Activated CD8-positive, alpha-beta memory T cell treated with anti-CD3 and anti-CD28 coated beads for 1 hour (primary cell): ENCODE data around the gene FBXL13.
"Not testable (repeated sequence)": the region's sequence is repeated elsewhere in the genome, so short reads cannot be mapped to it uniquely, and the experiment has no call there.

Experiments used
- DNase-seq, 2 donors: peaks; one replicate each; pipeline ENCODE4 v3.0.0-alpha.2; 2020; ENCODE audit warnings: low read depth in 1 of 2; ENCODE audit errors: extremely low read depth in 1 of 2

FBXL13 gene

DNA sequence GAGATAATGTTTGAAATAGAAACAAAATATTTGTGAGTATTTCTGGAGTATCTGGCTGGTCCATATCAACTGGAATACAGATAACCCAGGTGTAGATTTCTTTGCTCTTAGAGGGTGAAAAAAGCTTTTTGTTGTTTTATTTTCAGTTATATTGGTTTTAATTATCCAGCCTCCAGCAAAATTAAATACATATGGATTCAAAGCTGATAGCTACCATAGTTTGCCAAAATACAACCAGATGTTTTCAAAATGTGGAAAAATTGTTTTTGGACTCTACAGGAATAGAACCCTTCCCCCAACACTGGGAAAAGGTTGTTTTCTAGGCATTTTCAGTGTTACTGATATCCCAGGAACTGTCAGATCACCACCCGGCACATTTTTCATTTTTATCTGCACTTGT, 131.7 kb downstream of the FBXL13 start:
- no peak for DNase-seq

GRCh38 chr7:102942181-102942866, 132.3 kb downstream of the FBXL13 start:
- no peak for DNase-seq

DNA sequence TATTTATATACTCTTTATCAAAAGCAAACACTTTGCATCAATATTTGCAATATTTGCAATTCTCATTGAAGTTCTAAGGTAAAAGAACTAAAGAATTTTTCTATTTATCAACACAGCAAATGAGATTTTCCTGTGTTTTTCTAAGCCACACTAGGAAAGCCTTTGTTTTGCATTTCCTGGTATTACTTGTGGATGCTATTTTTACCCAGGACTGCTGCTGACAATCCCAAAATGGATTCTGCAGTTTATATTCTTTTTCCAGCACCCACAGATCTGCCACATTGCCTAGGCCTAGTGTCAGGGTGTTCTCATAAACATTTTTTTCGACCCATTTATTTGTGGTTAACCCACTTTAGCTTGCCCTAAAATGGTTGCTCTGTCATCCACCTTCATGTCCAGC, 135.9 kb downstream of the FBXL13 start:
- DNase-seq: no peak

- no peak for DNase-seq
Measured at GRCh38 chr7:102935450-102936115, 139.0 kb downstream of the FBXL13 start.

DNA sequence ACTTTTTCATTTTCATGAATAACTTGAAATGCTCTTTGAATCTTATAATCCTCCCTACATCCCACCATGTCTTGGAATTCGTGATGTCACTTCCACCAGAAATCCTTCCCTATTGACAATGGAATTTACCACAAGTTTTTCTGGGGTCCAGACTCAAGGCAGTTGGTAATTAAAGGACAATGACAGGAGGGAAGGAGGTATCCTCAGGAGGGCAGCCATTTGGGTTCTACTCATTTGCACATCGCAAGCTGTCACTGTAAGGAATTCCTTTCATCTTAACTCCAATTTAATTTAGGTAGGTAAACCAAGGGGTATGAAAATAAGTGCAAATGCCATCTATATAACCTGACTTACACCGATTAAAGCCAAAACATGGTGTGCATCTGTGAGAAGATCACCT, 139.9 kb downstream of the FBXL13 start:
- no peak for DNase-seq

GRCh38 chr7:102934239-102934638, 140.4 kb downstream of the FBXL13 start:
- DNase-seq: no peak

- DNase-seq: no peak
Measured at GRCh38 chr7:102933763-102934162, 140.8 kb downstream of the FBXL13 start.

- DNase-seq: no peak
Measured at GRCh38 chr7:102931757-102932156, 142.8 kb downstream of the FBXL13 start.

DNA sequence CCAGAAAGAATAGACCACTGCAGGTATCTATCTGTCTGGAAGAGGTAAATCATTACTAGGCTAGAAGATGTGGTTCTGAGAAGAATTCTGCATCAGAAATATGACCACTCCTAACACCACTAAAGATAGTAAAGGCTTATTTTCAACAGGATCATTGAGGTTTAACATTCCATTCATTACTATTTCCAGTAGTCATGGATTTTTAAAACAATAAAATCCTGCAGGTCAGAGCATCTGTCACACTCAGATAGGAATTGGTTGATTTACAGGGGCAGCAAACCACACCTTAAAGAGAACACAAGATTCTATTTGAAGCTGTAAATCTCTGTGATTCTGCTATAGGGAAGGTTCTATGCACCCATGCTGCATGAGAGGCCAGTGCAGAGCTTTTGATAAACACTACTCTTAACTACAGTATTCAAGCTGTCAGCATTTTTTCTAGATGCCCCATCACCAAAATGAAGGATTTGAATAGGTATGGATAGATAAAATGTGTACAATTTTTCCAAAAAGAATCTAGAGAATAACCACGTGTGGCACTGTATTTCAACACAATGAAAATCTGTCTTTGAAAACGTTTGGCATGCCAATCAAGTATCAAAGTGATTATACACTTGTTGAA, 147.2 kb downstream of the FBXL13 start:
- no peak for DNase-seq

- no peak for DNase-seq
Measured at GRCh38 chr7:102926783-102927140, 147.8 kb downstream of the FBXL13 start.

DNA sequence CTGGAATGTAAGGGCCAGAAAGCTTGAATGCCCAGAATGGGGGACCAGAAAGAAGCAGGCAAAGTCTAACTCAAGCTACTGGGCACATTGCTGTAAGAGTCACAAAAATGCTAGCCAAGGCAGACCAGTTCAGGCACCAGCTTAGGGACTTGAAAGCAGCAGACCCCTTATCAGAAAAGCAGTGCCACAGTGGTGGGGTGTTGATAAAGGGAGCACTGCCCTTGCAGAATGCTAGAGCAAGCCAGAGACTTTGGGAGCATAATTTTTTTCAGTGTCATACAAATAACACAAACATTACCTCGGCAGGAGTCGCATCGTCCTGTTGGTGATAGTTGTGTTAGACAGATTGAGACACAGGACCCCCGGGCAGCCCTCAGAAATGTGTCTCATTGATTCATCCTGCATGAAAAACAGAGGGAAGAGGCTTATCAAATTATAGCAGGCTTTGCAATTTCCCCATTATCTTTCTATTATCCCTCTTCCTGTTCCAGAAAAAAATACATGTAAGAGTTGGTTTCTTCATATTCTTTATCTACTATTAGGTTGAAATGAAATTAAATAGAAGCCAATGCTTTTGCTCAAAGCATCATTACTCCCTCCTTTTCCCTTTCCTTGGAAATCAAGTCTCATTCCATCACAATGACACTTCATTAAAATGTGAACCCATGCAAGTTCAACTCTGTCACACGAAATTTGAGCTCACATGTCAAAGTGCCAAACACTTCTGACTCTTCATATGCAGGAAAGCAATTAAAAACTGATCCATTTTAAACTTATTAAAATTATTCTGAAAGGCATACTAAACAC, 148.4 kb downstream of the FBXL13 start:
- no peak for DNase-seq

- no peak for DNase-seq
Measured at GRCh38 chr7:102918845-102919244, 155.8 kb downstream of the FBXL13 start.

DNA sequence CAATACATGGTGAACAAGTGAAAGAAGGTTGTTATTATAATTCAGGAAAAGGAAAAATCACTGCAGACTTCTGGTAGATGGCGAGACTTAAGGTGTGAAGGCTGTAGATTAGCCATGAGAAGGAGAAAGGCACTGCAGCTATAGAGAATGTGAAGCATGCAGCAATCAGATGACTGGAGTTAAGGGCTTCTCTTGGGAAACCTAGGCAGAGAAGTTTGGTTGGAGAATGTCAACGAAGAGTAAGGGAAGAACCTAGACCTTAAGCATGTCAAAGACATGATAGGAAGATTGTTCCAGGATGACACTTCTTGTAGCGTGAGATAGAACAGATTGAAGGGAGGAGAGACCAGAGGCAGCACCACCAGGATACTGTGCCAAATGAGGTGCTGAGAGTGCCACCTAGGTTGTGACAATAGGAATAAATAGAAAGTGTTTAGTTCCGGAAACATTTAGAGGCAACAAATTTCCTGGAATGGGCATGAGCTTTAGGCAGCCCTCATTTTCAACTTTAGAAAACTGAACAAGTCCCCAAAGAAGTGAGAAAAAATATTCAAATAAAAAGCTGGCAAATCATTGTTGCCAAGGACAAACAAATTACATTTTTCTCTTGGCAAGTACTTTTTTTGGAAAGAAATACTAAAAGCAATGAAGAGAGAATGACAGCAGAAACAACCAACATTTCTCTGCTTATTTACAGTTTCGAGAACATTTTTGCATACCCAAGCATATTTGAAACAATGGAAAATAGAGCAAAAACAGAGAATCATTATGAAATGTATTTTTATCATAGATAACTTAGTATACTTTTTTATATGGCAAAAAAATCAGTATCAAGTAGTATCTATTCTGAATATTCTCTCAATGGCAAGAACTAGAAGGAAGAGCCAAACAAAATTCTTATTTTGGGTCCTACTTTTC, 156.9 kb downstream of the FBXL13 start:
- no peak for DNase-seq

GRCh38 chr7:102916881-102917280, 157.7 kb downstream of the FBXL13 start:
- no peak for DNase-seq

DNA sequence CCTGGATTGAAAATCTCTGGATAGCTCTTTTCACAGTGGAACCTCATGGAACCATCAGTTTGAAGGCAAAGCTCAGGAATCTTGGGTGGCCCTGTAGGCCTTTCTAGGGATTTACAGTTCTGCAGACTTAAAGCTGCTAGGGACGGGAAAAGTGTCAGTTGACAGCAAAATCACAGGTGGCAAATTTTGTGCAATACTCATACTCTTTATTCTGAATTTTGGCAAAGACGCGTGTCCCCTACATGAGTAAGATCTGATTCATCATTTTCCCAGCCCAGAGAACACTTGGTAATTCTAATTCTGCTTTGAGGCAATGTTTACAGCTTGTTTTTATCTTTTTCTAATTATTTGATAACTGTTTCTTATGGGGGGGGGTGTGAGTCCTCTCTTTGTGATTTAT, 158.2 kb downstream of the FBXL13 start:
- no peak for DNase-seq

DNA sequence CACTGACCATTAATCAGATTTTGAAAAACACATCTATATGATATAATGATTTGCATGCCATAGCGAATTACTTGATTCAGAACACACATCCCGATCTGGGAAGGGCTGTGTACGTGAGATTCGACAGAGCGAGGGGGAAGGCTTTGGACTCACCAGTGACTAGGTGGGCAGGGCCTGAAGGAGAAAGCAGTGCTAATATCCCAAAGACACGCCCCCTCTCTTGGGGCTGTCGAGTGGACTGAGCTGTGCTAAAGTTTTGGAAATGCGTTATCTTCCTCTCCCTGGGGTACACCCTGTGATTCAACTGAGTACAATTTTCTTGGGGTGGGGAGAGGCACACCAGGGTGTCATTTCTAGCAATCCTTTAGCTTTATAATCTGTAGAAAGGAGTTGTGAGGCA, 160.0 kb downstream of the FBXL13 start:
- DNase-seq: no peak

- no peak for DNase-seq
Measured at GRCh38 chr7:102913826-102914225, 160.8 kb downstream of the FBXL13 start.

DNA sequence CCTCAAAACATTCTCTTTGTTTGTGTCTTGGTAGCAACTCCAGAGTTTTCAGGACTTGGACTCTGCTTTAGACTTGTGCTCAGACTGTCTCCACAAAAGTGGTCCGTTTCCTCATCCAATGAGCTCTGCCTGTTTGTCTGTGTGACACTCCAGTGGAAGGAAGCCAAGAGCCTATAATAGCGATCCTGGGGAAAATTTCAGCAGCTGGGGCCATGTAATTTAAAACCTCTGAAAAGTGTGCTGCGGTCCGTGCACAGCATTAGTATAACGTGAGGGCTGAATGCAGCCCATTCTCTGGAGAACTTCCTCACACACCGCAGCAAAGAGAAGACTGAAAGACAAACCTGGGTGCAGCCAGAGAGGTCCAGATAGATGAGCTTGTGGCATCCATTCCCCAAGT, 161.9 kb downstream of the FBXL13 start, which contains the start of gene LRRC17:
TSS of gene LRRC17 (plus strand) at position 259 of the 400 bp plus-strand sequence. CDS start 20,914 bp downstream, outside the sequence.
- DNase-seq: no peak

DNA sequence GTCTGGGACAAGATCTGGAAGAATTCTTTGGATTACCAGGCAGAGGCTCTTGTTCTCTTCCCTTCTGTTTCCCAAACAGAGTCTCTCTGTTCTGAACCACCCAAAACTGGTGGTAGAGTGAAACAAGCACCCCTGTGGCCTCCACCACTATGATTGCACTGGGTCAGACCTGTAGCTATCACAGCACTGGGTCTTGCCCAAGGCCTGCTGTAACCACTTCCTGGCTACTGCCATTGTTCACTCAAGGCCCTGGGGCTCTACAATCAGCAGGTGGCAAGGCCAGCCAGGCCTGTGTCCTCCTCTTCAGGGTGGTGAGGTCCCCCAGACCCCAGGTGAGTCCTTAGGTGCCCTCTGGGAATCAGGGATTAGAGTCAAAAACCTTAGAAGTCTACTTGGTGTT, 165.9 kb downstream of the FBXL13 start:
- DNase-seq: no peak

DNA sequence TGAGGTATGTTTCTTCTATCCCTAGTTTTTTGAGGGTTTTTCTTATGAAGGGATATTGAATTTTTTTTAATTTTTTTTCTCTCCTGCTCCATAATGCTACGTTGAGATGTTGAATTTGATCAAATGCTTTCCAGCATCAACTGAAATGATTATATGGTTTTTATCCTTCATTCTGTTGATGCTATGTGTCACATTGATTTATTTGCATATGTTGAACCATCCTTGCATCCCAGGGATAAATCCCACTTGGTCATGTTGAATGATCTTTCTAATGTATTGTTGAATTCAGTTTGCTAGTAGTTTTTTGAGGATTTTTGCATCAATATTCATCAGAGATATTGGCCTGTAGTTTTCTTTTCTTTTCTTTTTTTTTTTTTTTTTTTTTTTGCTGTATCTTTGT, 171.0 kb downstream of the FBXL13 start:
- DNase-seq: not testable (repeated sequence)
